K562 treated with DMSO at 1 percent for 24 hours (cell line): ENCODE results near the gene CNTD1. TPM values are rescaled to one million over a fixed set of nuclear protein-coding genes. Genes with fewer than 3 reads are reported as not detected.

ENCODE experiments used
- total RNA-seq: library from RNA; unstranded; fragments of 300-600 nt; gene quantifications from 2 replicates; pipeline ENCODE4 v1.2.3, GENCODE V29; 2022; ENCODE audit warnings: low read depth; ENCODE audit not compliant: insufficient read depth

CNTD1 gene
- total RNA-seq, result 0.37 and 0.80 TPM in 2 replicates

GRCh38 chr17:42798383-42799380 is at the start of gene CNTD1, which contains the start of gene COA3:
CNTD1 (plus strand) TSS chr17:42798861; CDS start chr17:42799068, 207 bp downstream.
COA3 (minus strand) TSS chr17:42798704; CDS start chr17:42798681, 23 bp downstream.

DNA sequence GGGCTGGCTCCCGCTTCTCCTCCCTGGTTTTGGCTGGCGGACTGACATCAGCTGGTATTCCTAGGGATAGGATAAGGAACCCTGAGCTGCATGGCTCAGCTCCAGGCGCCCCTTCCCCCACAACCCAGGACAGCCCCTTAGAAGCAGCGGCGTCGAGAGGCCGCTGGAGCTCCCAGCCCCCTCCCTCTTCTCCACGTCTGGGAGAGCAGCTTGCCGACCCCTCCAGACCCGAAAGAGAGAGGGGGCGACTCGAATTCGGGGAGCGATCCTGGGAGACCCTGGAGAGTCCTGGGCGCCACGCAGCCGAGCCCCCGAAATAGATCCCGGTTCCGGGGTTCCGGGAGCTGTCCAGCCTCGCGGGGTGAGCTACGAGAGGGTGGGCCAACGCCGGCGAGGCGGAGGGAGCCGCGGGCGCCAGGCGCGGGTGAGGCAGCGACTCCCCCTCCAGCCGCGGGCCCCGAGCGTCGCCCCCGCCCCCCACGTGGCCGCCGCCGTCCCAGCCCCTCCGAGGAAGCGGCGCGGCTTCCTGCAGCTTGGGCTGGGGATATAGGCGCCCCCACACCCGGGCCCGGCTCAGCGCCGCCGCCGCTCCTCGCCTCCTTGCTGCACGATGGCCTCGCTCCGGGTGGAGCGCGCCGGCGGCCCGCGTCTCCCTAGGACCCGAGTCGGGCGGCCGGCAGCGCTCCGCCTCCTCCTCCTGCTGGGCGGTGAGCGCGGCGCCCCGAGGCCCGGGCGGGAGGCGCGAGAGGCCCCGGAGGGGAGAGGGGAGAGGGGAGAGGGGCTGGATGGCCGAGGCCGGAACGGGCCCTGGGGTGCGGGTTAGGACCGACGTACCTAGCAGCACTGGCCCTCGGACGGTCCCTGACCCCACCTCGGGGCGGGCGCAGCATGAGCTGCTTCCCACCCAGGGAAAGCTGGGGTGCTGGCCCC is 37.7 kb upstream of the CNTD1 start, which contains the start of gene RAMP2:
RAMP2 (plus strand) TSS at position 576 of the 930 bp plus-strand sequence; CDS start at position 611, 35 bp downstream.

GRCh38 chr17:42773290-42774035 is 25.2 kb upstream of the CNTD1 start, which contains the start of gene VPS25:
VPS25 (plus strand) TSS chr17:42773449; CDS start chr17:42773476, 27 bp downstream.

GRCh38 chr17:42779936-42780850 is 18.5 kb upstream of the CNTD1 start, which contains the start of gene WNK4:
WNK4 (plus strand) TSS chr17:42780610; CDS start chr17:42780699, 89 bp downstream.

DNA sequence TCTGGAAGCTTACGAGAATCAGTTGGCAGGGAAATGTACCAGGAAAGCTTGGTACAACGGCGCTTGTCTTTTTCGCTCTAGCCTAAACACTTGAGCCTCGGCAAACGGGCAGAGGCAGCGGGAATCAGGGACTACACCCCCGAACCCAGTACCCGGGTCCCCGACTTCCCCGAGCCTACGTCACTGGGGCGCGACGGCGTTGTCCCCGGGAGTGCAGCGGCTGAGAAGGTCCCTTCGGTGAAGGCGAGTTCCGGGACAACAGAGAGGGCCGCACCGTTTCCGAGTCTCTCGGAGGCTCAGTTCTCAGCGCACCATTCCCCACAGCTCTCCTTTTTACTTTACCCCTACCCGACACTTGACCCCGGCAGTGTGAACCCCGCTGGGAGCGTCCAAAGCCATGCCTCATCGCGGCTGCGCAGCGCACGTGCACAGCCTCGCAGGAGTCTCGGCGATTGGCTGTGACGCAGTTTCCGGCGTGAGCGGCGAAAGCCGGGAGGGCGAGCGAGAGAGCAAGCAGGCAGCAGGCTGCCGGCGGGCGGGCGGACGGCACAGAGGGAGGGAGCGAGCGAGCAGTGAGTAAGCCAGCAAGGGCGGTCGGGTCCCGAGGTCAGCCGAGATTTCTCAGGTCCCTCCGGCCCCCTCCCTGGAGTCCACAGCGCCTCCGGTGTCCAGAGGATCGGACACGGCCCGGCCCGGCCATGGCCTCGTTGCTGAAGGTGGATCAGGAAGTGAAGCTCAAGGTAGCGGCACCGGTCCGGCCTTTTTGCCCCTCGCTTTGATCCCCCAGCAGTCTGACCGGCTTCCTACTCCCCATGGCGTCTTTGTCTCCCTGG is 34.5 kb downstream of the CNTD1 start, which contains the start of gene PSME3:
PSME3 (plus strand) TSS at position 464 of the 833 bp plus-strand sequence; CDS start at position 699, 235 bp downstream.

GRCh38 chr17:42844271-42844670 is 45.6 kb downstream of the CNTD1 start, which contains the start of gene AOC2:
AOC2 (plus strand) TSS chr17:42844580; CDS start chr17:42844627, 47 bp downstream.

DNA sequence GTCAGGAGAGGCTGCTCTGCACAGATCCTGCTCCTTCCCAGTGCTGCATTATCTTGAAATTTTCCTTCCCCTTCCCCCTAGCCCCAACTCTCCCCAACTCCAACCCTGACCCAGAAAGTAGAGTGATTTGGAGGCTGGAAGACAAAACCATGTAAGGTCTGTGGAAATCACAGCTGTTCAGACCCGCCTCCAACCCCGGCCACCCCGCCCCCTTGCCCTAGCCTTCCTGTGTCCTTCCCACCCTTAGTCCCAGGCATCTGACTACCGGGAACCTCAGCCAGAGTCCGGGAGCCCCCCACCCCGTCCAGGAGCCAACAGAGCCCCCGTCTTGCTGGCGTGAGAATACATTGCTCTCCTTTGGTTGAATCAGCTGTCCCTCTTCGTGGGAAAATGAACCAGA is 52.3 kb downstream of the CNTD1 start, which contains the start of gene AOC3:
AOC3 (plus strand) TSS at position 246 of the 400 bp plus-strand sequence; CDS start at position 391, 145 bp downstream.

Other genes starting within 250 kb of the CNTD1 start
- gene HSD17B1, start 245.9 kb upstream of the CNTD1 start, total RNA-seq, result 7.3 and 15.9 TPM in 2 replicates
- gene COASY, start 236.7 kb upstream of the CNTD1 start, total RNA-seq, result 129 and 133 TPM in 2 replicates
- gene MLX, start 231.8 kb upstream of the CNTD1 start, total RNA-seq, result 40.3 and 43.2 TPM in 2 replicates
- gene PSMC3IP, start 221.1 kb upstream of the CNTD1 start, total RNA-seq, result 45.6 and 52.2 TPM in 2 replicates
- gene RETREG3, start 189.5 kb upstream of the CNTD1 start, total RNA-seq, result 25.5 and 26.8 TPM in 2 replicates
- 193 and 202 TPM in 2 replicates for gene TUBG1, start 189.2 kb upstream of the CNTD1 start, total RNA-seq
- gene TUBG2, start 139.6 kb upstream of the CNTD1 start, total RNA-seq, result not detected in 2 replicates
- 60.2 and 68.6 TPM in 2 replicates for gene PLEKHH3, start 121.9 kb upstream of the CNTD1 start, total RNA-seq
- 14.6 and 19.4 TPM in 2 replicates for gene CCR10, start 117.0 kb upstream of the CNTD1 start, total RNA-seq
- 3.1 TPM in 2 replicates for gene CNTNAP1, start 116.3 kb upstream of the CNTD1 start, total RNA-seq
- 16.8 and 17.2 TPM in 2 replicates for gene EZH1, start 53.8 kb upstream of the CNTD1 start, total RNA-seq
- not detected in 2 replicates for gene RAMP2, start 37.6 kb upstream of the CNTD1 start, total RNA-seq
- 155 and 161 TPM in 2 replicates for gene VPS25, start 25.4 kb upstream of the CNTD1 start, total RNA-seq
- 6.2 and 6.8 TPM in 2 replicates for gene WNK4, start 18.3 kb upstream of the CNTD1 start, total RNA-seq
- gene COA3, start 157 bp upstream of the CNTD1 start, total RNA-seq, result 66.2 and 80.9 TPM in 2 replicates
- 39.2 and 41.3 TPM in 2 replicates for gene BECN1, start 25.4 kb downstream of the CNTD1 start, total RNA-seq
- 115 and 117 TPM in 2 replicates for gene PSME3, start 34.5 kb downstream of the CNTD1 start, total RNA-seq
- gene AOC2, start 45.7 kb downstream of the CNTD1 start, total RNA-seq, result 2.2 and 2.9 TPM in 2 replicates
- 1.7 and 2.0 TPM in 2 replicates for gene AOC3, start 52.3 kb downstream of the CNTD1 start, total RNA-seq
- not detected in 2 replicates for gene G6PC1, start 101.9 kb downstream of the CNTD1 start, total RNA-seq
- 23.9 and 24.7 TPM in 2 replicates for gene AARSD1, start 165.6 kb downstream of the CNTD1 start, total RNA-seq
- gene PTGES3L, start 181.2 kb downstream of the CNTD1 start, total RNA-seq, result 0.73 and 1.0 TPM in 2 replicates
- gene RUNDC1, start 181.7 kb downstream of the CNTD1 start, total RNA-seq, result 17.0 and 19.9 TPM in 2 replicates
- 4,273 and 4,634 TPM in 2 replicates for gene RPL27, start 199.6 kb downstream of the CNTD1 start, total RNA-seq
- gene IFI35, start 207.9 kb downstream of the CNTD1 start, total RNA-seq, result 75.5 and 79.6 TPM in 2 replicates
- 429 and 434 TPM in 2 replicates for gene VAT1, start 223.5 kb downstream of the CNTD1 start, total RNA-seq
- gene RND2, start 226.4 kb downstream of the CNTD1 start, total RNA-seq, result 4.0 and 5.1 TPM in 2 replicates